AG09319 (cell line): ENCODE results near the gene PTEN.
A peak's percentile ranks its signal among the peaks of the same experiment; 100 is the strongest.
"Not testable (repeated sequence)": the region's sequence is repeated elsewhere in the genome, so short reads cannot be mapped to it uniquely, and the experiment has no call there.

Source experiments
- DNase-seq: peaks from one replicate; pipeline ENCODE4 v3.0.0-alpha.2; 2010; ENCODE audit warnings: low read depth; ENCODE audit errors: extremely low read depth
- TF ChIP-seq, protein P1 (sequence below): IDR thresholded peaks from 2 replicates; pipeline ENCODE4 v1.5.1; 2011; ENCODE audit warnings: low read depth, mild to moderate bottlenecking, inconsistent platforms, low read length, moderate library complexity

The PTEN gene

GRCh38 chr10:87847550-87847949 is 15.9 kb upstream of the PTEN start:
- no peak for DNase-seq
- TF ChIP-seq, protein P1, sequence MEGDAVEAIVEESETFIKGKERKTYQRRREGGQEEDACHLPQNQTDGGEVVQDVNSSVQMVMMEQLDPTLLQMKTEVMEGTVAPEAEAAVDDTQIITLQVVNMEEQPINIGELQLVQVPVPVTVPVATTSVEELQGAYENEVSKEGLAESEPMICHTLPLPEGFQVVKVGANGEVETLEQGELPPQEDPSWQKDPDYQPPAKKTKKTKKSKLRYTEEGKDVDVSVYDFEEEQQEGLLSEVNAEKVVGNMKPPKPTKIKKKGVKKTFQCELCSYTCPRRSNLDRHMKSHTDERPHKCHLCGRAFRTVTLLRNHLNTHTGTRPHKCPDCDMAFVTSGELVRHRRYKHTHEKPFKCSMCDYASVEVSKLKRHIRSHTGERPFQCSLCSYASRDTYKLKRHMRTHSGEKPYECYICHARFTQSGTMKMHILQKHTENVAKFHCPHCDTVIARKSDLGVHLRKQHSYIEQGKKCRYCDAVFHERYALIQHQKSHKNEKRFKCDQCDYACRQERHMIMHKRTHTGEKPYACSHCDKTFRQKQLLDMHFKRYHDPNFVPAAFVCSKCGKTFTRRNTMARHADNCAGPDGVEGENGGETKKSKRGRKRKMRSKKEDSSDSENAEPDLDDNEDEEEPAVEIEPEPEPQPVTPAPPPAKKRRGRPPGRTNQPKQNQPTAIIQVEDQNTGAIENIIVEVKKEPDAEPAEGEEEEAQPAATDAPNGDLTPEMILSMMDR = no peak

GRCh38 chr10:87849001-87849400 is 14.4 kb upstream of the PTEN start:
- no peak for DNase-seq
- TF ChIP-seq, protein P1 = no peak

DNA sequence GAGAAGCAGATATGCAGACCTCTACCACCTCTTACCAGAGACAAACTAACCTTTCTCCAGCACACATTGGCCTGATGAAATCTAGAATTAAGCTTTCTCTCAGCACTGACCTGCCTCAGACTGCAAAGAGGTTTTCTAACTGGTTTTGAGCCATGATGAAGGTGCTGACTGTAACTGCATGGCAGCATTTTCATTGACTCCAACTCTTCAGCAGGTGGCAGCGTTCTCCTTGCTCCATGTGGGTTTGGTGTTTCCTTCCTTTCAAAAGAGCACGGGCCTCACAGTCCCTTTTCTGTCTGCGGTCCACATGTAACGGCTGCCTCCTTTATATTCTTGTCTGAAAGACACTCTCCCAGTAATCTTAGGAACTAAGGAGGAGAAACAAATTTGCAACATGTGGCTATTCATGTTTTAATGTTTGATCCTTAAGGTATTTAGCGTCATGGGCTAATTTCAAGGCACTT is 12.7 kb upstream of the PTEN start:
- no peak for DNase-seq
- TF ChIP-seq, protein P1 = peak; percentile 71

DNA sequence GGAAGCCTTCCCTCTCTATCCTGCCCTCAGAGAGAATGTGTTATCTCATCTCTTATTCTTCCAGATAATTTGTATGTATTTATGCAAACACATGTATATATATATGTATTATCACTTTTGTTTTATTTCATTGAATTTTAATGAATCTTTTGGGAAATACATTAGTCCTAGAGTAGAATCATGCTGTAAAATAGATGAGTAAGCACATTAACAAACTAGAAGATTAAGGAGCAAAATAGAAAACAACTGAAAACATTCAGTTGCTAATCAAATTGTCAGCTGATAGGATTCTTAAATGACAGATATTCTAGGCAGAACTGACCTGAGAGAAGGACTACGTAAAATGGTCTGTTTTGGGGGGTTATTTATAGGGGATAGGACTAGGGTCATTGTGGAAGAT is 11.3 kb upstream of the PTEN start:
- TF ChIP-seq, protein P1 = no peak
- DNase-seq = no peak

- not testable (repeated sequence) for DNase-seq
Measured at GRCh38 chr10:87855247-87855646, 8.2 kb upstream of the PTEN start.

DNA sequence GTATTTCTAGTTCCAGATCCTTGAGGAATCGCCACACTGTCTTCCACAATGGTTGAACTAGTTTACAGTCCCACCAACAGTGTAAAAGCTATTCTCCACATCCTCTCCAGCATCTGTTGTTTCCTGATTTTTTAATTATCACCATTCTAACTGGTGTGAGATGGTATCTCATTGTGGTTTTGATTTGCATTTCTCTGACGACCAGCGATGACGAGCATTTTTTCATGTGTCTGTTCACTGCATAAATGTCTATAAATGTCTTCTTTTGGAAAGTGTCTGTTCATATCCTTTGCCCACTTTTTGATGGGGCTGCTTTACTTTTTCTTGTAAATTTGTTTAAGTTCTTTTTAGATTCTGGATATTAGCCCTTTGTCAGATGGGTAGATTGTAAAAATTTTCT is 7.8 kb upstream of the PTEN start:
- DNase-seq = not testable (repeated sequence)

- no peak for DNase-seq
- TF ChIP-seq, protein P1 = peak; percentile 49
Measured at GRCh38 chr10:87860156-87860795, 3.1 kb upstream of the PTEN start.

DNA sequence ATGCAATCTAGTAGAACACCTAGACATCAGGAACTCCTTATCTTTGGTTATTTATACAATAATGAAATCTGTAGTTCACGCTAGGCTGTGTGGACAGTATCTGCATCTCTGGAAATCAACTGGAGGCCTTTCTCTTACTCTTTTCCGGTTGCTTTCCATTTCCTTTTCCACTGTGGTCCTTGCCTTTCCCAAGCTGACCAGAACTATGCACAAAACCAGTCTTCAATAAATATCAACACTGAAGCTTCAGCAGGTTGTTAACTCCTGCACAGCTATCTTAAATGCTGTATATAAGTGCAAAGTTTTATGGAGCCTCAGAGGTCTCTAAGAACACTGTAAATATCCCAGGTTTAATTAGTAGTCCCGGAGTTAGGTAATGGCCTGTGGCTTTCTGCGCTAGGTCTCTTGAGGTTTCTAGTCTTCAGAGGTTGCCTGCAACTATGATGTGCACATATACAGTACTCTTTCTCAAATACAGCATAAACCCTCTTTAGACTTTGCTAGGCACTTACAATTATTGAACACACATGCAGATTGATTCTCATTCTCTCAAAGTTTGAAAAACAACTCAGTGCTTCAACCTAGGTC is 2.5 kb upstream of the PTEN start:
- DNase-seq = no peak

More for the DNA sequence above, 2.5 kb upstream of the PTEN start:
- TF ChIP-seq, protein P1 = no peak
